Stomach (tissue), 4 donors: ENCODE data around the gene DOCK9.

ENCODE experiments used
- CTCF ChIP-seq, 7 experiments: fragments of 450-650 bp in 4 of 7; fragments of 200-600 bp in 3 of 7; sonication (generic) in 3 of 7; IDR thresholded peaks; one replicate each; pipeline ENCODE4 v1.5.1; 2016 to 2019; ENCODE audit warnings: antibody characterized with exemption in 7 of 7, control low read depth in 2 of 7, mild to moderate bottlenecking in 1 of 7
- POLR2A ChIP-seq, 4 donors: fragments of 450-650 bp; IDR thresholded peaks; one replicate each; pipeline ENCODE4 v1.6.1; 2016; ENCODE audit warnings: antibody characterized with exemption in 4 of 4, control low read depth in 2 of 4, mild to moderate bottlenecking in 1 of 4, moderate library complexity in 1 of 4

GRCh38 chr13:98938801-98939200 lies 39.1 kb downstream of the DOCK9 start:
- no peak for TF ChIP-seq POLR2A (IDR thresholded peaks at IDR 0.05)
- no peak for TF ChIP-seq CTCF (IDR thresholded peaks at IDR 0.05)
